HEK293T (cell line): ENCODE measurements around the gene SLC25A39.

Experiments used
- ARNT ChIP-seq: fragments of 450-650 bp; IDR thresholded peaks from 2 replicates; pipeline ENCODE4 v1.6.1; 2017; ENCODE audit warnings: mild to moderate bottlenecking
- BHLHE40 ChIP-seq: fragments of 450-650 bp; IDR thresholded peaks from 2 replicates; pipeline ENCODE4 v1.6.1; 2016; ENCODE audit warnings: mild to moderate bottlenecking, moderate library complexity, borderline replicate concordance
- CTBP1 ChIP-seq: fragments of 450-650 bp; IDR thresholded peaks from 2 replicates; pipeline ENCODE4 v1.6.1; 2016; ENCODE audit warnings: borderline replicate concordance
- ELF4 ChIP-seq: fragments of 450-650 bp; IDR thresholded peaks from 2 replicates; pipeline ENCODE4 v1.6.1; 2017; ENCODE audit warnings: antibody characterized with exemption
- FOXA1 ChIP-seq: fragments of 450-650 bp; IDR thresholded peaks from 2 replicates; pipeline ENCODE4 v1.6.1; 2016; ENCODE audit warnings: mild to moderate bottlenecking
- FOXK2 ChIP-seq: fragments of 450-650 bp; IDR thresholded peaks from 2 replicates; pipeline ENCODE4 v1.6.1; 2016; ENCODE audit warnings: mild to moderate bottlenecking
- FOXM1 ChIP-seq: fragments of 450-650 bp; IDR thresholded peaks from 2 replicates; pipeline ENCODE4 v1.6.1; 2017; ENCODE audit warnings: mild to moderate bottlenecking, borderline replicate concordance
- HDGF ChIP-seq: fragments of 450-650 bp; IDR thresholded peaks from 2 replicates; pipeline ENCODE4 v1.6.1; 2017; ENCODE audit warnings: antibody characterized with exemption, borderline replicate concordance
- LEF1 ChIP-seq: fragments of 450-650 bp; IDR thresholded peaks from 2 replicates; pipeline ENCODE4 v1.6.1; 2017; ENCODE audit warnings: mild to moderate bottlenecking, borderline replicate concordance
- SP1 ChIP-seq: fragments of 450-650 bp; IDR thresholded peaks from 2 replicates; pipeline ENCODE4 v1.6.1; 2017
- TARDBP ChIP-seq: fragments of 450-650 bp; IDR thresholded peaks from 2 replicates; pipeline ENCODE4 v1.6.1; 2016

GRCh38 chr17:44320066-44320465 lies 4.6 kb downstream of the SLC25A39 start:
- TF ChIP-seq FOXM1 (no peak), FOXA1 (no peak), ELF4 (no peak), HDGF (no peak), CTBP1 (no peak), FOXK2 (no peak), TARDBP (no peak), ARNT (no peak), LEF1 (no peak), BHLHE40 (no peak), SP1 (no peak)
